KMS-11 (cell line): ENCODE results near the gene GRAP.

Experiments used
- H2AFZ ChIP-seq: fragments of 200-600 bp; sonication (generic); 2 replicates; pipeline ENCODE4 v1.6.1; 2016; ENCODE audit warnings: antibody characterized with exemption, mixed run types, low read depth
- H3K27ac ChIP-seq: fragments of 200-600 bp; sonication (generic); 2 replicates; pipeline ENCODE4 v1.6.1; 2016; ENCODE audit warnings: mild to moderate bottlenecking, mixed run types
- H3K27me3 ChIP-seq: fragments of 200-600 bp; sonication (generic); 2 replicates; pipeline ENCODE4 v1.6.1; 2017; ENCODE audit warnings: mild to moderate bottlenecking, low read depth, mixed run types, moderate library complexity; ENCODE audit not compliant: insufficient read depth
- H3K36me3 ChIP-seq: fragments of 200-600 bp; sonication (generic); 2 replicates; pipeline ENCODE4 v1.6.1; 2017; ENCODE audit warnings: mild to moderate bottlenecking, mixed run types; ENCODE audit not compliant: insufficient read depth
- H3K4me1 ChIP-seq: fragments of 200-600 bp; sonication (generic); 2 replicates; pipeline ENCODE4 v1.6.1; 2016; ENCODE audit warnings: mild to moderate bottlenecking, low read depth, mixed run types; ENCODE audit not compliant: poor library complexity, severe bottlenecking
- H3K4me2 ChIP-seq: fragments of 200-600 bp; sonication (generic); 2 replicates; pipeline ENCODE4 v1.7.0; 2016; ENCODE audit warnings: mild to moderate bottlenecking, mixed run types
- H3K4me3 ChIP-seq: fragments of 200-600 bp; sonication (generic); IDR thresholded peaks from 2 replicates; pipeline ENCODE4 v1.6.1; 2017; ENCODE audit warnings: low read depth, low read length, mixed read lengths; ENCODE audit not compliant: insufficient read depth
- H3K79me2 ChIP-seq: fragments of 200-600 bp; sonication (generic); 2 replicates; pipeline ENCODE4 v1.6.1; 2016; ENCODE audit warnings: low read depth, mixed run types; ENCODE audit not compliant: insufficient read depth
- H3K9ac ChIP-seq: fragments of 200-600 bp; sonication (generic); 2 replicates; pipeline ENCODE4 v1.6.1; 2016; ENCODE audit warnings: mild to moderate bottlenecking, mixed run types
- H4K20me1 ChIP-seq: fragments of 200-600 bp; sonication (generic); 2 replicates; pipeline ENCODE4 v1.6.1; 2016; ENCODE audit warnings: mild to moderate bottlenecking, mixed run types; ENCODE audit not compliant: insufficient read depth
- TF ChIP-seq, protein P1 (sequence below): fragments of 200-600 bp; sonication (generic); conservative IDR thresholded peaks from 2 replicates; pipeline ENCODE4 v1.6.1; 2017; ENCODE audit warnings: low read depth, mild to moderate bottlenecking, antibody characterized with exemption, low read length, moderate library complexity, mixed read lengths

GRAP gene

DNA sequence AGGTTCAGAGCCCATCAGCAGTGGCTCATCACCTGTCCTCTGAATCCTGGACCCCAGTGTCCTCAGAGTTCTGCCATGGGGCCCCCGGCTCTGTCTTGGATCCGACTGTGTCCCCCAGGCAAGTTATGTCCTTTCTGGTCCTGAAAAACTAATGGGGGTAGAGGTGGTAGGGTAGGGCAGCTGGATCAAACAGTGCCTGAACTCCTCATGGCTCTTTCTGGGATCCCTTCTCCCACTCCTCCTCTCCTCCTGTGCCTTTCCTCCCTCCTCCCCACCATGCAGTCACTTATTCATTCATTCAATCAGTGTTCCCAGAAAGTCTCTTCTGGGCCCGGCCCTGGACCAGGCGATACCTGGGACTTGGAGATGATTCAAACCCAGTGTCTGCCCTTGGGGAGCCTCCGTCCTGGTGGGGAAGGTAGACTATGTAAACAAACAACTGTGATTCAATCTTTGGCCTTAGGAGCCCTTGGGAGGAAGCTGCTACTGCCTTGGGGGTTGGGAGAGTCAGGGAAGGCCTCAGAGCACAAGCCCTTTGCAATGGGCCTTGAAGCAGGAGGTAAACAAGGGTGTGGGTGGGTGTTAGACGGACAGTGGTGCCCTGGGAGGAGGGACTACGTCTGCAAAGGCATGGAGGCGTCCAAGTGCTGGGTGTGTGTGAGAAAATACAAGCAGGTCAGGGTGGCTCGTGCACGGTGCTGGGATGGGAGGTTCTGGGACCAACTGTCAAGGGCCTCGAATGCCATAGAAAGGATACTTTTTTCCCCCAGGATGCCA is 35.8 kb downstream of the GRAP start:
- no peak overlapping the region for H3K9ac ChIP-seq
- TF ChIP-seq, protein P1, sequence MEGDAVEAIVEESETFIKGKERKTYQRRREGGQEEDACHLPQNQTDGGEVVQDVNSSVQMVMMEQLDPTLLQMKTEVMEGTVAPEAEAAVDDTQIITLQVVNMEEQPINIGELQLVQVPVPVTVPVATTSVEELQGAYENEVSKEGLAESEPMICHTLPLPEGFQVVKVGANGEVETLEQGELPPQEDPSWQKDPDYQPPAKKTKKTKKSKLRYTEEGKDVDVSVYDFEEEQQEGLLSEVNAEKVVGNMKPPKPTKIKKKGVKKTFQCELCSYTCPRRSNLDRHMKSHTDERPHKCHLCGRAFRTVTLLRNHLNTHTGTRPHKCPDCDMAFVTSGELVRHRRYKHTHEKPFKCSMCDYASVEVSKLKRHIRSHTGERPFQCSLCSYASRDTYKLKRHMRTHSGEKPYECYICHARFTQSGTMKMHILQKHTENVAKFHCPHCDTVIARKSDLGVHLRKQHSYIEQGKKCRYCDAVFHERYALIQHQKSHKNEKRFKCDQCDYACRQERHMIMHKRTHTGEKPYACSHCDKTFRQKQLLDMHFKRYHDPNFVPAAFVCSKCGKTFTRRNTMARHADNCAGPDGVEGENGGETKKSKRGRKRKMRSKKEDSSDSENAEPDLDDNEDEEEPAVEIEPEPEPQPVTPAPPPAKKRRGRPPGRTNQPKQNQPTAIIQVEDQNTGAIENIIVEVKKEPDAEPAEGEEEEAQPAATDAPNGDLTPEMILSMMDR, result no peak

DNA sequence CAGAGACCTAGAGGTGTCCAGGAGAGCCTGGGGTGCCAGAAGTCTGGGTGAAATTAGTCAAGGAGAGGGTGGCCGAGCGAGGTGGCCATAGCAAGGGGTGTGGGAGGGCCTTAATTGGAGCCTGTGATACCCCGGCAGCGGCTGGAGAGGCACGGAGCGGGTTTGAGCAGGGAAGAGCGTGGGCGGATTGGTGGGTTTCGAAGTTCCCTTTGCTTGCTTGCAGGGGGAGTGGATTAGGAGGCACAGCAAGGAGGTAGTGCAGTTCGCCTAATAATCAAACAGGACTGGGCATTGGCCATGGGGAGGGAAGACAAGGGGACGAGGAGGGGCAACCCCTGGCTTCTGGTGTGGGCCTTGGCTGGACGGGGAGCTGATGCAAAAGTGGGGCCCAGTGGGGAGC is 36.8 kb downstream of the GRAP start:
- H3K4me1 ChIP-seq, result no peaks in the 10 kb centered on the region
- no peaks in the 10 kb centered on the region for H3K27me3 ChIP-seq
- no peaks in the 10 kb centered on the region for H3K79me2 ChIP-seq
- H3K36me3 ChIP-seq, result no peaks in the 10 kb centered on the region
- H4K20me1 ChIP-seq, result no peaks in the 10 kb centered on the region
- no peak overlapping the region for H2AFZ ChIP-seq
- no peak overlapping the region for H3K4me2 ChIP-seq
- no peak overlapping the region for H3K9ac ChIP-seq
- no peak overlapping the region for H3K4me3 ChIP-seq
- H3K27ac ChIP-seq, result no peak overlapping the region
- TF ChIP-seq, protein P1, result no peak

More for the DNA sequence above, 35.8 kb downstream of the GRAP start:
- Histone ChIP-seq H3K27ac (no peak overlapping the region), H3K4me3 (no peak overlapping the region), H3K79me2 (no peaks in the 10 kb centered on the region), H3K4me2 (no peak overlapping the region), H2AFZ (no peak overlapping the region), H4K20me1 (no peaks in the 10 kb centered on the region), H3K4me1 (no peaks in the 10 kb centered on the region), H3K36me3 (no peaks in the 10 kb centered on the region), H3K27me3 (no peaks in the 10 kb centered on the region)

DNA sequence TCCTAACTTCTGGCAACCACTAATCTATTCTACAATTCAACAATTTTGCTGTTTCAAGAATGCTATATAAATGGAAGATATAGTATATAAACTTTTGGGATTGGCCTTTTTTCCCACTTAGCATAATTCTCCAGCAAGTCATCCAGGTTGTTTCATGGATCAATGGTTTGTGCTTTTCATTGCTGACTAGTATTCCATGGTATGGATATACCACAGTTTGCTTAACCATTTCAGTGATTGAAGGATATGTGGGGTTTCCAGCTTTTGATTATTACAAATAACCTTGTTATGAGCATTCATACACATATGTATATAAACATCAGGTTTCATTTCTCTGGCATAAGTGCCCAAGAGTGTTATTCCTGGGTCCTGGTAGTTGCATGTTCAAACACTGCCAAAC is 40.1 kb downstream of the GRAP start:
- Histone ChIP-seq H3K4me2 (no peak overlapping the region), H3K36me3 (no peaks in the 10 kb centered on the region), H3K4me1 (no peaks in the 10 kb centered on the region), H4K20me1 (no peaks in the 10 kb centered on the region), H3K27me3 (no peaks in the 10 kb centered on the region), H3K4me3 (no peak overlapping the region), H3K27ac (no peak overlapping the region), H3K79me2 (no peaks in the 10 kb centered on the region), H3K9ac (no peak overlapping the region), H2AFZ (no peak overlapping the region)
- TF ChIP-seq, protein P1, result no peak

DNA sequence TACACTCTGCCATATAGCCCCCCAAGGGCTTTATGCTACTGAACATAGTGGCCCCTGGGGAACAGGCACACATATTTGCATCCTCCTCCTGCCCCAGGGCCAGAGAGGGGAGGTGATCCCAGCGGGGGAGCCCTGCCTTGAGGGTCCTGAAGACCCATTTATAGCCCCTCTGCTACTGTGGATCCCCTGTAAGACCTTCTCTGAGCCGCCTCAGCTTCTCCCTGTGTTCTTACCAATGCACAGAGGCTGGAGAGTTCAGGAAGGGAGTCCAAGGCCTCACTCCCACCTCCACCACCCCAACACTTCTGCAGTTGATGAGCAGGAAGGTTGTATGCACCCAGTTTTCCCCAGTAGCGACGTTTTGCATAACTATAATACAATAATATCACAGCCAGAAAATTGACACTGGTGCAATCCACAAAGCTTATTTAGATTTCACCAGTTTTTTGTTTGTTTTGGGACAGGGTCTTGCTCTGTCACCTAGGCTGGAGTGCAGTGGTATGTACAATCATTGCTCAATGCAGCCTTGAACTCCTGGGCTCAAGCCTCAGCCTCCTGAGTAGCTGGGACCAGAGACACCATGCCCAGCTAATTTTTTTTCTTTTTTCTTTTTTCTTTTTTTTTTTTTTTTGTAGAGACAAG is 40.8 kb downstream of the GRAP start:
- no peaks in the 10 kb centered on the region for H3K79me2 ChIP-seq
- no peak overlapping the region for H3K4me2 ChIP-seq
- no peaks in the 10 kb centered on the region for H3K27me3 ChIP-seq
- no peaks in the 10 kb centered on the region for H3K4me1 ChIP-seq
- TF ChIP-seq, protein P1, result no peak
- H3K27ac ChIP-seq, result no peak overlapping the region
- no peak overlapping the region for H3K9ac ChIP-seq
- no peak overlapping the region for H2AFZ ChIP-seq
- H3K4me3 ChIP-seq, result no peak overlapping the region
- no peaks in the 10 kb centered on the region for H4K20me1 ChIP-seq
- H3K36me3 ChIP-seq, result no peaks in the 10 kb centered on the region
